Mesodermal cell (in vitro differentiated cells): ENCODE results near the gene RPS10.
"Not testable (repeated sequence)": the region's sequence is repeated elsewhere in the genome, so short reads cannot be mapped to it uniquely, and the experiment has no call there.

Experiments used
- H3K27ac ChIP-seq: 2 replicates; pipeline ENCODE4 v1.7.0; 2013; ENCODE audit warnings: mild to moderate bottlenecking, low read depth, low read length, moderate library complexity; ENCODE audit not compliant: severe bottlenecking
- H3K36me3 ChIP-seq: 2 replicates; pipeline ENCODE4 v1.7.1; 2013; ENCODE audit warnings: mild to moderate bottlenecking, low read length, moderate library complexity; ENCODE audit not compliant: control insufficient read depth, insufficient read depth
- H3K4me1 ChIP-seq: one replicate; pipeline ENCODE4 v1.7.1; 2013; ENCODE audit warnings: mild to moderate bottlenecking, low read length; ENCODE audit not compliant: insufficient read depth, control insufficient read depth, poor library complexity, severe bottlenecking
- H3K4me3 ChIP-seq: 2 replicates; pipeline ENCODE4 v1.7.0; 2013; ENCODE audit warnings: low read length, control low read depth, mild to moderate bottlenecking; ENCODE audit not compliant: insufficient read depth, poor library complexity, severe bottlenecking; ENCODE audit errors: extremely low read depth
- H3K9me3 ChIP-seq: 2 replicates; pipeline ENCODE4 v1.7.1; 2013; ENCODE audit warnings: mild to moderate bottlenecking, low read length, moderate library complexity; ENCODE audit not compliant: control insufficient read depth
- WGBS, 2 experiments: methylation state at CpG; one replicate each; pipeline ENCODE4 v1.1.5; 2013; ENCODE audit warnings: missing lambda C conversion rate in 2 of 2; ENCODE audit not compliant: insufficient coverage in 2 of 2; 5-methylcytosine and 5-hydroxymethylcytosine counted together

Gene RPS10

GRCh38 chr6:34423254-34423653, 2.6 kb downstream of the RPS10 start:
- Histone ChIP-seq H3K36me3 (peaks cover 68% of the 10 kb centered on the region), H3K9me3 (no peaks in the 10 kb centered on the region), H3K4me1 (peaks cover 7% of the 10 kb centered on the region), H3K4me3 (no peak overlapping the region), H3K27ac (no peak overlapping the region)
- 90 to 93% methylated on average over 3 to 5 of the region's 5 CpGs for WGBS, 2 experiments

- H3K9me3 ChIP-seq: no peaks in the 10 kb centered on the region
- peaks cover 81% of the 10 kb centered on the region for H3K36me3 ChIP-seq
- H3K4me3 ChIP-seq: no peak overlapping the region
- H3K4me1 ChIP-seq: peaks cover 7% of the 10 kb centered on the region
- H3K27ac ChIP-seq: no peak overlapping the region
- WGBS, 2 experiments: 98 to 100% methylated on average over 1 to 5 of the region's 5 CpGs
Measured at GRCh38 chr6:34418367-34418766, 7.5 kb downstream of the RPS10 start.

- 89 to 94% methylated on average over 4 to 6 of the region's 7 CpGs for WGBS, 2 experiments
- Histone ChIP-seq H3K4me3 (no peak overlapping the region), H3K36me3 (peaks cover 73% of the 10 kb centered on the region), H3K9me3 (no peaks in the 10 kb centered on the region), H3K4me1 (no peaks in the 10 kb centered on the region), H3K27ac (peak overlapping the region; percentile 23)
Measured at GRCh38 chr6:34416877-34417371, 8.9 kb downstream of the RPS10 start.

DNA sequence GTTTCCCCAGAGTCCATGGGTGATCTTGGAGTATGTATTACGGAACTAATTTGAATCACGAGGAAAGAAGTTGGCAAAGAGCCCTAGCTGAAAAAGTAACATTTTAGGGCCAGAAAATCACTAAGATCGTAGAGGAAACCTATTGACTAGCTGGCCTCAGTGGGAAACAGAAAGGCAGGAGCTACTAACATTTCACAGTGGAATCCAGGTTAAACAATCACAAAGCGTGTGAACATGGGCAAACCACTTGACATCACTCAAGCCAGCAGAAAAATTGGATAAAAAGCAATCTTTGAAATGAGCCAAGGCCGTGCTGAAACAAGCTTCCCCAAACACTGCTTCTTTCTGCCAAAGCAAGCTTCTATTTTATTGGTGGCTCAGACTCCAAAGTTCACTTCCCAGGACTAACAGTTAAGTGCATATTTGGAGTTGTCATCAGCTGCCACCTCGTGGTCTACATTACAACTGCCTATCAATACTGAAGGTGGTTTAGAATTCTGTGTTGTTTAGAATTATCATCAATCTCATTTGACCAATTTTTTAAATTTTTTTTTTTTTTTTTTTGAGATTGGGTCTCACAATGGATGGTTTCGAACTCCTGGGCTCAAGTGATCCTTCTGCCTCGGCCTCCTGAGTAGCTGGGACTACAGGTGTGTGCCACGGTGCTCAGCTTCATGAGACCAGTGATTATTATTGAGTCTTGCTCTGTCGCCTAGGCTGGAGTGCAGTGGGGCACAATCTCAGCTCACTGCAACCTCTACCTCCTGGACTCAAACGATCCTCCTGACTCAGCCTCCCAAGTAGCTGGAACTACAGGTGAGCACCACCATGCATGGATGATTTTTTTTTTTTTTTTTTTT, 10.6 kb downstream of the RPS10 start:
- Histone ChIP-seq H3K27ac (no peak overlapping the region), H3K4me3 (no peak overlapping the region), H3K36me3 (peaks cover 66% of the 10 kb centered on the region), H3K4me1 (no peaks in the 10 kb centered on the region), H3K9me3 (no peaks in the 10 kb centered on the region)
- 89 to 95% methylated on average over 7 to 9 of the region's 11 CpGs for WGBS, 2 experiments

DNA sequence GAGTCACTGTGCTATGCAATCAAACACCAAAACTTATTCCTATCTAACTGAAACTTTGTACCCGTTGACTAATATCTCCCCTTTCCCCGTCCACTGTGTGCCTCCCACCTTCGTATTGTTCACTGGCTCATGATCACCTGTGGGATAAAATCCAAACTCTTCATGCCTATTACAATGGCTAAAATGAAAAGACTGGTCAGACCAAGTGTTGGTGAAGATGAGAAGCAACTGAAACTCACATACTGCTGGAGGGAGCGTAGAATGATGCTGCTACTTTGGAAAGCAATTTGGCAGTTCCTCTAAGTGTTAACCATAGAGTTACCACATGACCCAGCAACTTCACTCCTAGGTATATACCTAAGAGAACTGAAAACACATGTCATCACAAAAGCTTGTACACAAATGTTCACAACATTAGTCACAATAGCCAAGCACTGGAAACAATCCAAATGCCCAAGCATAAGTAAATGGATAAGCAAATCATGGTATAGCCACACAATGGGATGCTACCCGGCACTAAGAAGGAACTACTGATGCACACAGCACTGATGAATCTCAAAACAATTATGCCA, 13.1 kb downstream of the RPS10 start:
- Histone ChIP-seq H3K36me3 (peaks cover 41% of the 10 kb centered on the region), H3K9me3 (no peaks in the 10 kb centered on the region), H3K27ac (no peak overlapping the region), H3K4me1 (no peaks in the 10 kb centered on the region), H3K4me3 (no peak overlapping the region)
- 93 to 100% methylated on average over 2 to 4 of the region's 5 CpGs for WGBS, 2 experiments

DNA sequence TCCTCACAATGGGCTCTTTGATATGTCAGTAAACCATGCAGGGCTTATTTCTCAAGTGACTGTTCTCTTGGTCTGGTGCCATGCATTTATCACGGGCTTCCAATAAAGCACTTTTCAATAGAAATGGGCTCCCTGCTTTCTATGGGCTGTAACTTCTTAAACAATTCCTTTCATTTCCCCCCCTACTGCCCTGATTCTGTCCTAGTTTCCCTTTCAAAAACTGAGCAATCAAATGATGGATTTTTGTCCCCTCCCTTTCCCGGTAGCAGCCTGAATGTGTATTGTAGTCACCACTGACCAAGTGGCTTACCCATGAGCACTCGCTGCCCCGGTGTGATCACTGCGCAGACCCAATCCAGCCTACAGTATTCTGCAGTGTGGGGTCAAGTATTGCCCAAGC, 13.9 kb downstream of the RPS10 start:
- no peaks in the 10 kb centered on the region for H3K4me1 ChIP-seq
- no peak overlapping the region for H3K27ac ChIP-seq
- WGBS, 2 experiments: 89 to 91% methylated on average over 4 to 5 of the region's 5 CpGs
- H3K36me3 ChIP-seq: peaks cover 34% of the 10 kb centered on the region
- H3K9me3 ChIP-seq: no peaks in the 10 kb centered on the region
- no peak overlapping the region for H3K4me3 ChIP-seq

- H3K36me3 ChIP-seq: peaks cover 14% of the 10 kb centered on the region
- H3K4me3 ChIP-seq, H3K4me1 ChIP-seq, H3K27ac ChIP-seq, H3K9me3 ChIP-seq: not testable (repeated sequence)
- WGBS, 2 experiments: no CpG with 5 or more reads among the region's 1 CpG
Measured at GRCh38 chr6:34407915-34408314, 18.0 kb downstream of the RPS10 start.

DNA sequence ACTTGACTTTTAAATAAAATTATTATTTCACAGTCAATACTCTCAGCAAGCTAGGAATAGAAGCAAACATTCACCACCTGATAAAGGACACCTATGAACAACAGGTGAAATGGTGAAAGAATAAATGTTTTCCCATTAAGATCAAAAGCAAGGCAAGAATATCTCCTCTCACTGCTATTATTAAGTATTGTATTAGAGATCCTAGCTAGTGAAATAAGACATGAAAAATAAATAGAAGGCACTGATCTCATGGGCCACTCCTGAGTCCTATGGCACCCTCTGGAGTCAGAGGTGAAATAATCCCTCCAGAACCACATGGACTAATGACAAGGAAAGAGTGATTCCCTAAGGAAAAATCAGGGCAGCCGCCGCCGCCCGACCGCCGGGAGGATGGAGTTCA, 29.4 kb downstream of the RPS10 start:
- H3K9me3 ChIP-seq: no peaks in the 10 kb centered on the region
- 100% methylated on average over 4 of the region's 6 CpGs; no CpG with 5 or more reads in 1 of the 2 experiments for WGBS, 2 experiments
- no peak overlapping the region for H3K4me3 ChIP-seq
- H3K27ac ChIP-seq: no peak overlapping the region
- peaks cover 5% of the 10 kb centered on the region for H3K4me1 ChIP-seq
- no peaks in the 10 kb centered on the region for H3K36me3 ChIP-seq

DNA sequence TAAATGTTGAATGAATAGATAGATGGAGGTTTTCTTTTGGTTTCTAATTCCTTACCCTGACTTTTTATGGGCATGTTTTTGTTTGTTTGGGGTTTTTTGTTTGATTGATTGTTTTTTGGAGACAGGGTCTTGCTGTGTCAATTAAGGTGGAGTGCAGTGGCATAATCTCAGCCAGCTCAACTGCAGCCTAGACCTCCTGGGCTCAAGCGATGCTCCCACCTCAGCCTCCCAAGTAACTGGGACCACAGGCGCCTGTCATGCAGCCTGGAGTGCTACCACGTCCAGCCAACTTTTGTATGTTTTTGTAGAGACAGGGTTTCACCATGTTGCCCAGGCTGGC, 31.9 kb downstream of the RPS10 start:
- Histone ChIP-seq H3K9me3 (no peaks in the 10 kb centered on the region), H3K4me3 (no peak overlapping the region), H3K36me3 (no peaks in the 10 kb centered on the region), H3K4me1 (peaks cover 9% of the 10 kb centered on the region), H3K27ac (no peak overlapping the region)
- 94 to 96% methylated on average over 3 of the region's 3 CpGs for WGBS, 2 experiments

GRCh38 chr6:34393191-34393965, 32.5 kb downstream of the RPS10 start:
- Histone ChIP-seq H3K4me1 (peaks cover 9% of the 10 kb centered on the region), H3K9me3 (no peaks in the 10 kb centered on the region), H3K4me3 (peak overlapping the region; percentile 66)

More at GRCh38 chr6:34393191-34393965, 32.5 kb downstream of the RPS10 start:
- 86% methylated on average over 2 of the region's 16 CpGs; no CpG with 5 or more reads in 1 of the 2 experiments for WGBS, 2 experiments
- Histone ChIP-seq H3K27ac (peak overlapping the region; percentile 36), H3K36me3 (no peaks in the 10 kb centered on the region)
